Left lung (tissue), 10 donors: ENCODE results near the gene DSEL. TPM values are rescaled to one million over a fixed set of nuclear protein-coding genes. Genes with fewer than 3 reads are reported as not detected.

Experiments used
- ATAC-seq: fragments of 200-7000 bp; cut with Tn5 transposase; one replicate; pipeline ENCODE4 v1.9.1; 2020; ENCODE audit warnings: moderate library complexity
- DNase-seq, 4 donors: peaks; one replicate each; pipeline ENCODE4 v3.0.0-alpha.2; 2013 to 2020
- H3K27ac ChIP-seq, 2 donors: fragments of 200-600 bp; sonication (generic) in 1 of 2; one replicate each; pipeline versions ENCODE4 v1.5.0 to v1.8.0; 2020 to 2021
- H3K27me3 ChIP-seq, 2 donors: fragments of 200-600 bp; sonication (generic) in 1 of 2; one replicate each; pipeline versions ENCODE4 v1.5.0 to v1.8.0; 2020 to 2021
- H3K36me3 ChIP-seq, 2 donors: fragments of 200-600 bp; sonication (generic) in 1 of 2; one replicate each; pipeline versions ENCODE4 v1.5.0 to v1.8.0; 2020 to 2021
- H3K4me1 ChIP-seq, 2 donors: fragments of 200-600 bp; one replicate each; pipeline ENCODE4 v1.8.0; 2021
- H3K4me3 ChIP-seq, 2 donors: fragments of 200-600 bp; sonication (generic) in 1 of 2; one replicate each; pipeline versions ENCODE4 v1.5.0 to v1.8.0; 2020 to 2021; ENCODE audit warnings: mild to moderate bottlenecking in 1 of 2
- H3K9me3 ChIP-seq, 2 donors: fragments of 200-600 bp; sonication (generic) in 1 of 2; one replicate each; pipeline versions ENCODE4 v1.5.0 to v1.8.0; 2020 to 2021
- intact Hi-C, 2 donors: fragments of 100-400 bp; cut with DNase I; formaldehyde crosslinking; loops; one replicate each; pipeline versions ENCODE4 v1.11.2 to v1.14.2; 2022
- polyA plus RNA-seq, 6 donors: library from polyadenylated mRNA; unstranded; fragments of 120-200 nt; gene quantifications; one replicate each; pipeline ENCODE4 v1.2.1, GENCODE V29; 2013; ENCODE audit not compliant: insufficient read length in 6 of 6
- total RNA-seq, 2 donors: library from RNA; stranded (reverse); fragmentation: NEBNext Ultra II Directional; extraction: Animal tissue kit (Norgen Biotek cat#: 25700); gene quantifications; one replicate each; pipeline ENCODE4 v1.2.1, GENCODE V29; 2021
- TF ChIP-seq, protein P1 (sequence below), 2 donors: fragments of 200-600 bp; sonication (generic) in 1 of 2; IDR thresholded peaks; one replicate each; pipeline versions ENCODE4 v1.5.0 to v1.8.0; 2021; ENCODE audit warnings: antibody characterized with exemption in 2 of 2
- donor health status: DM: no; HTN: yes; CAD: no.
- donor health status: DM: no; HTN: no; CAD: no.

The DSEL gene
- total and polyA plus RNA-seq, 8 donors, result 4.1 to 17.3 (median 6.1) TPM

DNA sequence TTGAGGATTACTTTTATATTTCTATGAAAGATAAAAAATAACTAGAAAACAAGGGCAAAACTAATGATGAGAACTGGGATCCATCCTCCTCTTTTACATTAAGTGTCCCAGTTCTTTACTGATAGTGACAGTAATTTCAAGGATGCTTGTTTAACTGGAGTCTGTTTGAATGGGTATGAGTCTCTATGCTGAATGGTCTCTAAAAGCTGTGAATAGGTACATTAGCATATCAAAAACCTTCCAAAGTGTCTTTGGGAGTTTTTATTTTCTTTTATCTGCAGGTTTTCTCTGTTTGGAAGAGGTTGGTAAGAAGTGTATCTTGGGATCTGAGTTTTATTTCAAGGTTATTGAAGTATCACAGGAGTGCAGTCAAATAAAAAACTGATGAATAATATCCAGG, 30.0 kb downstream of the DSEL start:
- Histone ChIP-seq H3K27ac (no peak overlapping the region), H3K36me3 (no peaks in the 10 kb centered on the region), H3K4me3 (no peak overlapping the region), H3K4me1 (no peaks in the 10 kb centered on the region), H3K9me3 (no peaks in the 10 kb centered on the region), H3K27me3 (no peaks in the 10 kb centered on the region)
- TF ChIP-seq, protein P1, sequence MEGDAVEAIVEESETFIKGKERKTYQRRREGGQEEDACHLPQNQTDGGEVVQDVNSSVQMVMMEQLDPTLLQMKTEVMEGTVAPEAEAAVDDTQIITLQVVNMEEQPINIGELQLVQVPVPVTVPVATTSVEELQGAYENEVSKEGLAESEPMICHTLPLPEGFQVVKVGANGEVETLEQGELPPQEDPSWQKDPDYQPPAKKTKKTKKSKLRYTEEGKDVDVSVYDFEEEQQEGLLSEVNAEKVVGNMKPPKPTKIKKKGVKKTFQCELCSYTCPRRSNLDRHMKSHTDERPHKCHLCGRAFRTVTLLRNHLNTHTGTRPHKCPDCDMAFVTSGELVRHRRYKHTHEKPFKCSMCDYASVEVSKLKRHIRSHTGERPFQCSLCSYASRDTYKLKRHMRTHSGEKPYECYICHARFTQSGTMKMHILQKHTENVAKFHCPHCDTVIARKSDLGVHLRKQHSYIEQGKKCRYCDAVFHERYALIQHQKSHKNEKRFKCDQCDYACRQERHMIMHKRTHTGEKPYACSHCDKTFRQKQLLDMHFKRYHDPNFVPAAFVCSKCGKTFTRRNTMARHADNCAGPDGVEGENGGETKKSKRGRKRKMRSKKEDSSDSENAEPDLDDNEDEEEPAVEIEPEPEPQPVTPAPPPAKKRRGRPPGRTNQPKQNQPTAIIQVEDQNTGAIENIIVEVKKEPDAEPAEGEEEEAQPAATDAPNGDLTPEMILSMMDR (IDR thresholded peaks at IDR 0.05), result no peak
- ATAC-seq (no peak), DNase-seq (no peak)
- intact Hi-C loops, result no loop called here

DNA sequence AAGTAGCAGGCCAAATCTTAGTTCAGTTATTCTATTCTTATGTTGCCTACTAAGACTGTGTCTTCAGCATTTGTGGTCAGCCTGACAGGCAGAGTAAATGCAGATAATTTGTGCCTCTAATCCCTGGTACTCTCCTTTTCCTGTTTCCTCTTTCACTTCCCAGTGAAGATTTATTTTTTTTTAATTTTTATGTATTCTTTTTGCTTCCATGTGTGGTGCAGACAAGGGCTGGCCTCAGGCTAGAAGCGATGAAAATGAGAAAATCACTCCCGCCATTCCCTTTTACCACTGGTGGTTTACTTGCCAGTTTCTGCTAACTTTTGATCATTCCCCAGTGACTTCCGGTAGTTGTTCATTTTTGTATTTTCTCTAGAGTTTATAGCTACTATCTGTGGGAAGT, 30.9 kb downstream of the DSEL start:
- H3K4me1 ChIP-seq, result no peaks in the 10 kb centered on the region
- H3K9me3 ChIP-seq, result no peaks in the 10 kb centered on the region
- ATAC-seq (no peak), DNase-seq (no peak)
- intact Hi-C loops, result no loop called here
- H3K27me3 ChIP-seq, result no peaks in the 10 kb centered on the region
- H3K27ac ChIP-seq, result no peak overlapping the region
- TF ChIP-seq, protein P1 (IDR thresholded peaks at IDR 0.05), result no peak
- H3K4me3 ChIP-seq, result no peak overlapping the region
- H3K36me3 ChIP-seq, result no peaks in the 10 kb centered on the region

DNA sequence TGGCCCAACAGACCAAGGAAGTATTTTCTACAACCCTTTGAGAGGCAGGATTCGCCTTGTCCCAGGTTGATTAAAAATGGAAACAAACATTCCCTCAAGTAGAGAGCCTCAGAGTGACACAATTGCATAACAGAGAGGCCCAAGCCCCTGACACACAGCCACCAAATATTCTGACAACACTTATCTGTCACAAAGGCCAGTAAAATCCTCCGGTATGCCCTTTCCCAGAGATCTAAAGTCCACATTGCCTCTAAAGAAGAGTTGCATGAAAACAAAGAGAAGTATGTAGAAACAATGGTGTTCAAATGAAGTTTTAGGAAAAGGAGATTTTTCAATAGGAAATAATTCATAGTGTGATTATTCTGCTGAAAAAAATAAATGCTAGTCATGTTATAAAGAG, 32.1 kb downstream of the DSEL start:
- H3K27me3 ChIP-seq, result no peaks in the 10 kb centered on the region
- H3K4me1 ChIP-seq, result no peaks in the 10 kb centered on the region
- intact Hi-C loops, result no loop called here
- TF ChIP-seq, protein P1 (IDR thresholded peaks at IDR 0.05), result no peak
- no peak for ATAC-seq
- H3K9me3 ChIP-seq, result no peaks in the 10 kb centered on the region
- no peak for DNase-seq
- H3K4me3 ChIP-seq, result no peak overlapping the region
- no peak overlapping the region for H3K27ac ChIP-seq
- H3K36me3 ChIP-seq, result no peaks in the 10 kb centered on the region

DNA sequence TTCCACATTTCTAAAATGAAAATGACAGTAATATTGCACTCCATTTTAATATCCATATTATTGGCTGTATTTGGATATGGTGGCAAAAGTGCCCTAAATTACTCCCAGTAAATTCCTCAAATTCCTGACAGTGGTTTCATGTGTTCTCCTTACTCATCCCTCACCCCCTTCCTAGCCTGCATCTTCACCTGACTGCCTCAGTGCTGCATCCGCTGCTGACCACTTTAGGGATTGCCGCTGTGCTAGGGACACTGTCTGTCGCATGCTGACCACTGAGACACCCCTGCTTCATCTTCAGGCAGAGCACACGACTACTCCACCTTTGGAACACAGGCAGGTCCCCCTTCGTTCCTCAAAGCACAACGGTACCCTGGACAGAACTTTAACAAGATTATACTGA, 32.6 kb downstream of the DSEL start:
- H3K27ac ChIP-seq, result no peak overlapping the region
- H3K4me1 ChIP-seq, result no peaks in the 10 kb centered on the region
- no peaks in the 10 kb centered on the region for H3K27me3 ChIP-seq
- DNase-seq (no peak), ATAC-seq (no peak)
- TF ChIP-seq, protein P1 (IDR thresholded peaks at IDR 0.05), result no peak
- no peaks in the 10 kb centered on the region for H3K36me3 ChIP-seq
- no peak overlapping the region for H3K4me3 ChIP-seq
- intact Hi-C loops, result no loop called here
- no peaks in the 10 kb centered on the region for H3K9me3 ChIP-seq

DNA sequence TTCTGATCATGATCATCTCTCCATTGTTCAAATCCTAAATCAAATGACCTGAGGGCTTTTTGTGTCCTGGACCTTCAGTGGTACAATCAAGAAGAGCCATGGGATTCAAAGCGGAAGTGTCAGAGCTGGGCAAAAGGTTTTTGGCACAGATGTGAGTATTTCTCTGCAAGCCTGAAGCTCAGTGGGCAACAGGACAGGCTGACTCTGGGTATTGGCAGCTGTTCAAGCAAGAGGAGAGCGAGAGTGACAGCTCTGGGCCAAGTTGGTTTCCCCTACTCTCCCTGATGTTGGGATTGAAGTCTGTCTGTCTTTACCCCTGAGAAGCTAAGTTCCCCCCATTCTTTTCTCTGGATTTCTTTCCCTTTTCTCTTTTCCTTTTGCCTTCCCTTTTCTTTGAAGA, 33.3 kb downstream of the DSEL start:
- no peak overlapping the region for H3K4me3 ChIP-seq
- no peaks in the 10 kb centered on the region for H3K36me3 ChIP-seq
- no peaks in the 10 kb centered on the region for H3K27me3 ChIP-seq
- no peaks in the 10 kb centered on the region for H3K4me1 ChIP-seq
- ATAC-seq (no peak), DNase-seq (no peak)
- intact Hi-C loops, result no loop called here
- H3K27ac ChIP-seq, result no peak overlapping the region
- TF ChIP-seq, protein P1 (IDR thresholded peaks at IDR 0.05), result no peak
- no peaks in the 10 kb centered on the region for H3K9me3 ChIP-seq
